Prostate gland (tissue), 2 donors: ENCODE data around the gene UNC5B. TPM values are rescaled to one million over a fixed set of nuclear protein-coding genes. Genes with fewer than 3 reads are reported as not detected.

Source experiments
- DNase-seq: peaks from one replicate; pipeline ENCODE4 v3.0.0-alpha.2; 2019; ENCODE audit warnings: low spot score
- H3K27ac ChIP-seq, 2 donors: fragments of 200-600 bp; sonication (generic); 2 replicates each; pipeline ENCODE4 v1.5.1; 2017 to 2019
- H3K27me3 ChIP-seq: fragments of 200-600 bp; sonication (generic); replicated peaks from 2 replicates; pipeline ENCODE4 v1.5.1; 2019; ENCODE audit not compliant: insufficient read depth
- H3K36me3 ChIP-seq, 2 donors: fragments of 200-600 bp; sonication (generic); 1 replicate in 1 of 2; 2 replicates in 1 of 2; pipeline versions ENCODE4 v1.5.1 to v1.8.1; 2017 to 2019
- H3K4me1 ChIP-seq: fragments of 200-600 bp; sonication (generic); replicated peaks from 2 replicates; pipeline ENCODE4 v1.5.1; 2019
- H3K4me3 ChIP-seq, 2 donors: fragments of 200-600 bp; sonication (generic); 2 replicates each; pipeline ENCODE4 v1.5.1; 2017 to 2019
- H3K9me3 ChIP-seq: fragments of 200-600 bp; sonication (generic); 2 replicates; pipeline ENCODE4 v1.5.1; 2017
- POLR2A ChIP-seq: fragments of 450-650 bp; IDR thresholded peaks from one replicate; pipeline ENCODE4 v1.6.1; 2016; ENCODE audit warnings: antibody characterized with exemption, mild to moderate bottlenecking
- POLR2AphosphoS5 ChIP-seq: sonication (generic); formaldehyde crosslinking; IDR thresholded peaks from one replicate; pipeline ENCODE4 v1.6.1; 2017; ENCODE audit warnings: antibody characterized with exemption
- WGBS: methylation state at CpG from one replicate; pipeline ENCODE4 v1.1.5; 2018; 5-methylcytosine and 5-hydroxymethylcytosine counted together
- intact Hi-C: fragments of 100-400 bp; cut with DNase I; formaldehyde crosslinking; loops from one replicate; pipeline ENCODE4 v1.14.2; 2022
- total RNA-seq, 2 donors: library from RNA; depleted of rRNA; stranded (reverse); fragments of >200 nt; gene quantifications; one replicate each; pipeline ENCODE4 v1.1.0, GENCODE V29; 2016
- TF ChIP-seq, protein P1 (sequence below), 4 experiments: fragments of 200-600 bp in 2 of 4; fragments of 450-650 bp in 2 of 4; sonication (generic) in 2 of 4; IDR thresholded peaks; 1 replicate in 3 of 4; 2 replicates in 1 of 4; pipeline ENCODE4 v1.5.1; 2016 to 2019; ENCODE audit warnings: antibody characterized with exemption in 4 of 4, mild to moderate bottlenecking in 2 of 4, moderate library complexity in 2 of 4

The UNC5B gene
- total RNA-seq, 2 donors from 2014 or later, result 12.8 to 58.4 TPM

DNA sequence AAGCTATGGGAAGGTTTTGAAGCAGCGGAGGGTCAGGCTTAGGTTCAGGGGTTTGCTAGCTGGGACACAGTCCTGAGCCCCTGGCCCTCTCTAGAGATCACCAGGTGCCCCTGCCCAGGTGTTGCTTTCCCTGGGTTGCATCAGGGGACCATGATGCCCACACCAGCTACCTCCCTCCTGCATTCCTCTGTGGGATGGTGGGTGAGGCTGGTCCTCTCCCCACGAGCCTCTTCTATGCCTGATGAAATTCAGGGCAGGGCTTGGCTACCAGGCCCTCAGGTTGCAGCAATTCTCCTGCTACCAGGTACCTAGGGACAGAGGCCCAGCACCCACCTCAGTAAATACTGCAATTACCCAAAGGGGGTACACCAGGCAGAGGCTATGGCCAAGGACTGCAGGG is 95.9 kb downstream of the UNC5B start:
- 66% methylated on average over 2 of the region's 2 CpGs for WGBS
- intact Hi-C loops, result no loop called here

DNA sequence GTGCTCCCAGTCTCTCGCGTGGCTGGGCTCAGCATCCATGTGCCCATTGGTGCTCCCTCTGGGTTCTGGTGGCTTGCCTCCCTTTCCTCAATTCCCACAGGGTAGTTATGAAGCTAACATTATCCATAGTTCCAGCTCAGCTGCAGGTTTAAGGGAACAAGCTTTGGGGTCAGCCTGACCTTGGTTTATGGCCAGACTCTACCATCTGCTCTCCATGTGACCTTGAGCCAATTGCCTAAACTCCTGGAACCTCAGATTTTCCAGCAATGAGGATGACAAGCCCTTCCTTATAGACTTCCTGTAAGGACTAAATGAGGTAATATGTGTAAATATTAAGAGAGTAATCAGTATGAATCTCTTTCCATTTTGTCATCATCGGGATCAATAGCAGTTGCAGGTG is 96.6 kb downstream of the UNC5B start:
- Histone ChIP-seq H3K27me3 (no peaks in the 10 kb centered on the region), H3K36me3 (no peaks in the 10 kb centered on the region), H3K27ac (no peak overlapping the region), H3K4me1 (no peaks in the 10 kb centered on the region), H3K4me3 (no peak overlapping the region), H3K9me3 (no peaks in the 10 kb centered on the region)
- WGBS, result 74% methylated on average over 3 of the region's 3 CpGs
- no peak for DNase-seq
- intact Hi-C loops, result no loop called here
- TF ChIP-seq POLR2A (no peak), POLR2AphosphoS5 (no peak)
- TF ChIP-seq, protein P1, sequence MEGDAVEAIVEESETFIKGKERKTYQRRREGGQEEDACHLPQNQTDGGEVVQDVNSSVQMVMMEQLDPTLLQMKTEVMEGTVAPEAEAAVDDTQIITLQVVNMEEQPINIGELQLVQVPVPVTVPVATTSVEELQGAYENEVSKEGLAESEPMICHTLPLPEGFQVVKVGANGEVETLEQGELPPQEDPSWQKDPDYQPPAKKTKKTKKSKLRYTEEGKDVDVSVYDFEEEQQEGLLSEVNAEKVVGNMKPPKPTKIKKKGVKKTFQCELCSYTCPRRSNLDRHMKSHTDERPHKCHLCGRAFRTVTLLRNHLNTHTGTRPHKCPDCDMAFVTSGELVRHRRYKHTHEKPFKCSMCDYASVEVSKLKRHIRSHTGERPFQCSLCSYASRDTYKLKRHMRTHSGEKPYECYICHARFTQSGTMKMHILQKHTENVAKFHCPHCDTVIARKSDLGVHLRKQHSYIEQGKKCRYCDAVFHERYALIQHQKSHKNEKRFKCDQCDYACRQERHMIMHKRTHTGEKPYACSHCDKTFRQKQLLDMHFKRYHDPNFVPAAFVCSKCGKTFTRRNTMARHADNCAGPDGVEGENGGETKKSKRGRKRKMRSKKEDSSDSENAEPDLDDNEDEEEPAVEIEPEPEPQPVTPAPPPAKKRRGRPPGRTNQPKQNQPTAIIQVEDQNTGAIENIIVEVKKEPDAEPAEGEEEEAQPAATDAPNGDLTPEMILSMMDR (IDR thresholded peaks at IDR 0.05), result no peak

More for the DNA sequence above, 95.9 kb downstream of the UNC5B start:
- no peak overlapping the region for H3K27ac ChIP-seq
- H3K4me3 ChIP-seq, result no peak overlapping the region
- no peaks in the 10 kb centered on the region for H3K9me3 ChIP-seq
- no peaks in the 10 kb centered on the region for H3K36me3 ChIP-seq
- no peak for DNase-seq
- TF ChIP-seq, protein P1 (IDR thresholded peaks at IDR 0.05), result no peak
- TF ChIP-seq POLR2AphosphoS5, result no peak
- TF ChIP-seq POLR2A, result no peak
- H3K27me3 ChIP-seq, result no peaks in the 10 kb centered on the region
- no peaks in the 10 kb centered on the region for H3K4me1 ChIP-seq

DNA sequence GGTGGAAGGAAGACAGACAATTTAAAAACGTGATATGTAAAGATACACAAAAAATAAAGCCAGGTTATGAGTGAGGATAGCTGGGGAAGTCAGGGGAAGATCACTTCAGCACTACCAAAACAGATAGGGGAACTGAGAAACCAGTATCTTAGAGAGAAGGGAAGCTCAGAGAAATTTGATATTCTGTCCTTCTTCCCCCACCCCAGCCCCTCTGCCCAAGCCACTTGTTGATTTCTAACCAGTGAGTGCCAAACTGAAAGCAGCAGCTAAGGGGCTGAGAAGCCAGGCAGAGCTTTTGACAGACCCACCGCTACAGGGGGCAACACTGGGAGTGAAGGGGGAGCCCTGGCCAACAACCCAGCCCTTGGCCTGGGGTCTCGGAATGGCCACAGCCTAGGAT is 97.5 kb downstream of the UNC5B start:
- intact Hi-C loops, result loop anchor here (5.0 to 10.0 kb wide), 4 partner anchors 265 to 585 kb away; no protein-coding TSS in a partner anchor
- WGBS, result 69% methylated on average over 3 of the region's 3 CpGs

DNA sequence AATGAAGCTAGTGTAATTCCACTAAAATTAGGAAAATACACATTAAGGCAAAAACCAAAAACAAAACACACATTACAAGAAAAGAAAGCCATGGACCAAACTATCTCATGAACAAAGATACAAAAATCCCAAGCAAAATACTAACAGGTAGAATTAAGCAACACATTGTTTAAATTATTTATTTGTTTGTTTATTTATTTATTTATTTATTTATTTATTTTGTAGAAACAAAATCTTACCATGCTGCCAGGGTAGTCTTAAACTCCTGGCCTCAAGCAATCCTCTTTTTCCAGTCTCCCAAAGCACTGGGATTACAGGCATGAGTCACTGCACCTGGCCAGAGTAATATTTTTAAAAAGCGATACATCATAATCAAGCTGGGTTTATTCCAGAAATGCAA is 99.8 kb downstream of the UNC5B start:
- no peak for DNase-seq
- Histone ChIP-seq H3K4me1 (no peaks in the 10 kb centered on the region), H3K4me3 (no peak overlapping the region), H3K27me3 (no peaks in the 10 kb centered on the region), H3K27ac (no peak overlapping the region), H3K36me3 (no peaks in the 10 kb centered on the region), H3K9me3 (no peaks in the 10 kb centered on the region)
- TF ChIP-seq, protein P1 (IDR thresholded peaks at IDR 0.05), result no peak
- no peak for TF ChIP-seq POLR2A
- TF ChIP-seq POLR2AphosphoS5, result no peak
- intact Hi-C loops, result loop anchor here (5.0 to 10.0 kb wide), 4 partner anchors 263 to 583 kb away; no protein-coding TSS in a partner anchor
- 100% methylated on average over 1 of the region's 1 CpG for WGBS

More for the DNA sequence above, 97.5 kb downstream of the UNC5B start:
- Histone ChIP-seq H3K36me3 (no peaks in the 10 kb centered on the region), H3K27me3 (no peaks in the 10 kb centered on the region), H3K4me3 (no peak overlapping the region), H3K27ac (no peak overlapping the region), H3K9me3 (no peaks in the 10 kb centered on the region), H3K4me1 (no peaks in the 10 kb centered on the region)
- TF ChIP-seq POLR2A, result no peak
- no peak for TF ChIP-seq POLR2AphosphoS5
- TF ChIP-seq, protein P1 (IDR thresholded peaks at IDR 0.05), result no peak
- DNase-seq, result no peak
